Endothelial cell of umbilical vein (primary cell): ENCODE measurements around the gene TYSND1. TPM values are rescaled to one million over a fixed set of nuclear protein-coding genes. Genes with fewer than 3 reads are reported as not detected.

Experiments used
- BruUV-seq: library from RNA; stranded (reverse); fragments of 400-500 nt; replicated peaks from 2 replicates; lab custom pipeline; 2021; lab: Mats Ljungman, UMichigan
- CTCF ChIA-PET: fragments of 300-600, 350-600 bp; sonication (Branson Sonifier 250); formaldehyde crosslinking; loops from one replicate; lab custom pipeline; 2021; ENCODE audit warnings: antibody characterized with exemption, inconsistent platforms; lab: Charles Lee
- POLR2A ChIA-PET: fragments of 300-600, 350-600 bp; sonication (Branson Sonifier 250); formaldehyde crosslinking; loops from one replicate; lab custom pipeline; 2021; ENCODE audit warnings: antibody characterized with exemption, inconsistent platforms; lab: Charles Lee
- DNase-seq: peaks from one replicate; pipeline ENCODE4 v3.0.0-alpha.2; 2011; ENCODE audit warnings: low read depth, low spot score
- FAIRE-seq: peaks from 2 replicates; lab custom pipeline; 2011; peaks lifted over from hg19 to GRCh38; lab: Jason Lieb, UNC
- H2AFZ ChIP-seq: 2 replicates; pipeline ENCODE4 v1.6.0; 2012; ENCODE audit warnings: low read depth, low read length, control low read depth, inconsistent platforms
- H3K27ac ChIP-seq: 2 replicates; pipeline ENCODE4 v1.5.1; 2011; ENCODE audit warnings: low read depth, mild to moderate bottlenecking, control low read depth, low read length, moderate library complexity; ENCODE audit not compliant: insufficient read depth
- H3K27me3 ChIP-seq, 2 experiments: 2 replicates each; pipeline versions ENCODE4 v1.6.0 to v1.6.1; 2011; ENCODE audit warnings: low read length in 2 of 2, mixed read lengths in 1 of 2; ENCODE audit not compliant: control insufficient read depth in 2 of 2, insufficient read depth in 2 of 2
- H3K36me3 ChIP-seq, 2 experiments: 2 replicates in 1 of 2; 3 replicates in 1 of 2; pipeline ENCODE4 v1.5.1; 2011; ENCODE audit warnings: low read length in 2 of 2, mild to moderate bottlenecking in 1 of 2, moderate library complexity in 1 of 2; ENCODE audit not compliant: control insufficient read depth in 2 of 2, insufficient read depth in 2 of 2; ENCODE audit errors: extremely low read depth in 1 of 2
- H3K4me1 ChIP-seq: 3 replicates; pipeline ENCODE4 v1.5.1; 2011; ENCODE audit warnings: mild to moderate bottlenecking, low read length; ENCODE audit not compliant: control insufficient read depth, insufficient read depth; ENCODE audit errors: extremely low read depth
- H3K4me2 ChIP-seq: 2 replicates; pipeline ENCODE4 v1.6.1; 2011; ENCODE audit warnings: low read length, control low read depth, mixed read lengths; ENCODE audit not compliant: insufficient read depth
- H3K4me3 ChIP-seq, 3 experiments: fragments of 200-600 bp in 1 of 3; sonication (generic), shearing (Covaris generic) in 1 of 3; replicated peaks in 1 of 3; 2 replicates each; pipeline ENCODE4 v1.5.1; 2011 to 2016; ENCODE audit warnings: control low read depth in 3 of 3, low read length in 3 of 3, mild to moderate bottlenecking in 2 of 3, inconsistent platforms in 1 of 3, low read depth in 1 of 3, moderate library complexity in 1 of 3; ENCODE audit not compliant: insufficient read depth in 1 of 3
- H3K79me2 ChIP-seq: 2 replicates; pipeline ENCODE4 v1.6.0; 2012; ENCODE audit warnings: low read length, inconsistent platforms; ENCODE audit not compliant: control insufficient read depth, insufficient read depth
- H3K9ac ChIP-seq: replicated peaks from 2 replicates; pipeline ENCODE3; 2011; ENCODE audit warnings: low read length, control low read depth; ENCODE audit not compliant: insufficient read depth; ENCODE audit errors: extremely low read depth
- H3K9me1 ChIP-seq: replicated peaks from 3 replicates; pipeline ENCODE4 v1.6.0; 2011; ENCODE audit warnings: mild to moderate bottlenecking, low read length; ENCODE audit not compliant: control insufficient read depth, insufficient read depth; ENCODE audit errors: extremely low read depth
- H3K9me3 ChIP-seq: replicated peaks from 2 replicates; pipeline ENCODE4 v1.5.1; 2012; ENCODE audit warnings: low read length, inconsistent platforms; ENCODE audit not compliant: control insufficient read depth, insufficient read depth
- H4K20me1 ChIP-seq: replicated peaks from 2 replicates; pipeline ENCODE3; 2011; ENCODE audit warnings: mild to moderate bottlenecking, low read length; ENCODE audit not compliant: control insufficient read depth, insufficient read depth; ENCODE audit errors: extremely low read depth
- CTCF ChIP-seq, 2 donors: IDR thresholded peaks; 1 replicate in 1 of 2; 2 replicates in 1 of 2; pipeline ENCODE4 v1.5.1; 2011; ENCODE audit warnings: low read length in 2 of 2, mild to moderate bottlenecking in 2 of 2, moderate library complexity in 2 of 2, control low read depth in 1 of 2, inconsistent platforms in 1 of 2, low read depth in 1 of 2; ENCODE audit not compliant: insufficient read depth in 1 of 2; ENCODE audit errors: extremely low read depth in 1 of 2
- EZH2 ChIP-seq: IDR thresholded peaks from 2 replicates; pipeline ENCODE4 v1.6.1; 2012; ENCODE audit warnings: borderline replicate concordance, low read depth, mild to moderate bottlenecking, moderate library complexity, low read length, inconsistent platforms; ENCODE audit not compliant: severe bottlenecking
- FOS ChIP-seq: IDR thresholded peaks from 2 replicates; pipeline ENCODE4 v1.6.1; 2011; ENCODE audit warnings: mild to moderate bottlenecking, low read length, moderate library complexity, borderline replicate concordance; ENCODE audit not compliant: insufficient read depth
- GATA2 ChIP-seq: IDR thresholded peaks from 2 replicates; pipeline ENCODE4 v1.7.0; 2011; ENCODE audit warnings: low read depth, mild to moderate bottlenecking, moderate library complexity, mixed read lengths, low read length; ENCODE audit not compliant: insufficient read length, insufficient read depth
- JUN ChIP-seq: IDR thresholded peaks from 2 replicates; pipeline ENCODE4 v1.6.1; 2011; ENCODE audit warnings: borderline replicate concordance, low read depth; ENCODE audit not compliant: insufficient read length, insufficient read depth
- MAX ChIP-seq: IDR thresholded peaks from 2 replicates; pipeline ENCODE4 v1.6.1; 2011; ENCODE audit not compliant: insufficient read depth, insufficient read length
- MYC ChIP-seq: IDR thresholded peaks from one replicate; pipeline ENCODE4 v1.6.1; 2011; ENCODE audit warnings: mild to moderate bottlenecking, low read depth, low read length
- POLR2A ChIP-seq: IDR thresholded peaks from 2 replicates; pipeline ENCODE4 v1.6.1; 2012; ENCODE audit warnings: low read depth, mild to moderate bottlenecking, control low read depth, low read length
- POLR2AphosphoS5 ChIP-seq: IDR thresholded peaks from 2 replicates; pipeline ENCODE4 v1.6.1; 2012; ENCODE audit warnings: low read depth, mild to moderate bottlenecking, control low read depth, low read length, moderate library complexity; ENCODE audit not compliant: insufficient read depth
- dilution Hi-C: fragments of 300-500 bp; cut with MboI; formaldehyde crosslinking; loops from one replicate; pipeline ENCODE4 v1.15.0; 2019; ENCODE audit warnings: low sequenced_read_pairs; ENCODE audit not compliant: extremely low pct_ligation_motif_present
- intact Hi-C: fragments of 100-400 bp; cut with micrococcal nuclease; formaldehyde crosslinking; loops from one replicate; pipeline ENCODE4 v1.10.0; 2022
- polyA plus RNA-seq, 4 experiments: library from polyadenylated mRNA; depleted of rRNA in 3 of 4; stranded (reverse) in 3 of 4; unstranded in 1 of 4; fragments of >200 nt; gene quantifications; 2 replicates each; pipeline versions ENCODE4 v1.2.1 to v1.2.3, GENCODE V29; 2011 to 2012; ENCODE audit warnings: missing spikeins in 1 of 4
- total RNA-seq: library from RNA; stranded (reverse); gene quantifications from 2 replicates; pipeline ENCODE4 v1.2.3, GENCODE V29; 2021

The TYSND1 gene
- total and polyA plus RNA-seq, 2 donors (not counting 3 experiments of a cell fraction or from before 2014, with no cell fraction given), result 5.1 to 7.8 TPM

- Histone ChIP-seq H3K4me3 (no peak overlapping the region), H4K20me1 (no peaks in the 10 kb centered on the region), H3K27me3 (no peaks in the 10 kb centered on the region), H3K27ac (no peak overlapping the region), H3K36me3 (no peaks in the 10 kb centered on the region), H3K9me3 (no peaks in the 10 kb centered on the region), H3K79me2 (no peaks in the 10 kb centered on the region), H2AFZ (no peak overlapping the region), H3K4me2 (no peak overlapping the region), H3K9me1 (no peaks in the 10 kb centered on the region), H3K4me1 (peaks cover 3% of the 10 kb centered on the region), H3K9ac (no peak overlapping the region)
- no peak for FAIRE-seq
- no TSS peak for BruUV-seq
- dilution Hi-C loops (no loop called here), intact Hi-C loops (no loop called here)
- POLR2A ChIA-PET, result no interaction called here
- no peak for DNase-seq
- CTCF ChIA-PET, result interaction anchor here (0.8 to 2.2 kb wide), 4 partner anchors 9 to 20 kb away, joined by 3 to 13 read pairs (median 4); partner anchors contain the start of gene TYSND1
- TF ChIP-seq EZH2 (no peak), POLR2AphosphoS5 (no peak), MYC (no peak), CTCF (IDR thresholded peaks at IDR 0.05; ENCODE audit: extremely low read depth in 1 of 2, insufficient read depth in 1 of 2, low read depth in 1 of 2, low read length in 2 of 2) (no peak), MAX (no peak), POLR2A (no peak), JUN (no peak), FOS (no peak), GATA2 (no peak)
Measured at GRCh38 chr10:70126700-70127395, 19.7 kb downstream of the TYSND1 start.
